EH (cell line): Measurements from ENCODE around the gene MED15.
"Not testable (repeated sequence)": the region's sequence is repeated elsewhere in the genome, so short reads cannot be mapped to it uniquely, and the experiment has no call there.

Source experiments
- DNase-seq: peaks from one replicate; pipeline ENCODE4 v3.0.0-alpha.2; 2015; ENCODE audit warnings: low read depth

MED15 gene, protein sequence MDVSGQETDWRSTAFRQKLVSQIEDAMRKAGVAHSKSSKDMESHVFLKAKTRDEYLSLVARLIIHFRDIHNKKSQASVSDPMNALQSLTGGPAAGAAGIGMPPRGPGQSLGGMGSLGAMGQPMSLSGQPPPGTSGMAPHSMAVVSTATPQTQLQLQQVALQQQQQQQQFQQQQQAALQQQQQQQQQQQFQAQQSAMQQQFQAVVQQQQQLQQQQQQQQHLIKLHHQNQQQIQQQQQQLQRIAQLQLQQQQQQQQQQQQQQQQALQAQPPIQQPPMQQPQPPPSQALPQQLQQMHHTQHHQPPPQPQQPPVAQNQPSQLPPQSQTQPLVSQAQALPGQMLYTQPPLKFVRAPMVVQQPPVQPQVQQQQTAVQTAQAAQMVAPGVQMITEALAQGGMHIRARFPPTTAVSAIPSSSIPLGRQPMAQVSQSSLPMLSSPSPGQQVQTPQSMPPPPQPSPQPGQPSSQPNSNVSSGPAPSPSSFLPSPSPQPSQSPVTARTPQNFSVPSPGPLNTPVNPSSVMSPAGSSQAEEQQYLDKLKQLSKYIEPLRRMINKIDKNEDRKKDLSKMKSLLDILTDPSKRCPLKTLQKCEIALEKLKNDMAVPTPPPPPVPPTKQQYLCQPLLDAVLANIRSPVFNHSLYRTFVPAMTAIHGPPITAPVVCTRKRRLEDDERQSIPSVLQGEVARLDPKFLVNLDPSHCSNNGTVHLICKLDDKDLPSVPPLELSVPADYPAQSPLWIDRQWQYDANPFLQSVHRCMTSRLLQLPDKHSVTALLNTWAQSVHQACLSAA

GRCh38 chr22:20507253-20508066 is at the start of gene MED15:
TSS of gene MED15 (plus strand) at chr22:20507610. CDS start at chr22:20507679, 69 bp downstream.
- DNase-seq = peak; percentile 91

DNA sequence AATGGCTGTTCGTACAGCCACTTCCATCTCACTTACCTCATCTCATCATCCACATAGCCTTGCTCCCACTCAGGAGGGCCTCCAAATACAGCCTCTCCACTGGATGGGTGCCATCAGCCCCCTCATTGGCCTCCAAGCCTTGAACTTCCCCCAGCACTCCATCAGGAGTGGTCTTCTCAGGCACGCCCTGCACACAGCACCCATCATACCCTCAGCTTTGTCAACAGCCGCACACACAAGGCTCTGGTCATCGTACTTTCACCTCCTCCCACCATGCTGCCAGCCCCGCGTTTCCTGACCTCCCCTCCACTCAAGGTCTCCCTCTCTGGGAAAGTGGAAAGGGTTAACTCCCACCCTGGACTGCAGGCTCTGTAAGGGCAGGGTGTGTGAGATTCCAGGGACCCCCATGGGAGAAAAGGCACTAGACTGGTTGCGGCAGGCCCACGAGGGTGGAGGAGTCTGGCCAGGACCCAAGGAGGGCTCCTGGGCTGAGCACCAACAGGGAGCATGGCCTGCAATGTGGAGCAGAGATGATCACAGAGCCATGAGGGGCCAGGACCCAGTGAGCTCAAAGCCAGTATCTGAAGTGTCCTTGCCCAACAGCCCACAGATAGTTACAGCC is 48.8 kb upstream of the MED15 start:
- DNase-seq = no peak

GRCh38 chr22:20459152-20459542 is 48.3 kb upstream of the MED15 start:
- DNase-seq = no peak

- no peak for DNase-seq
These were observed 47.5 kb upstream of the MED15 start for GRCh38 chr22:20459862-20460261.

- no peak for DNase-seq
These were observed 43.9 kb upstream of the MED15 start for GRCh38 chr22:20463324-20464095.

- DNase-seq = no peak
These were observed 43.3 kb upstream of the MED15 start for GRCh38 chr22:20464096-20464614.

- DNase-seq = no peak
These were observed 42.3 kb upstream of the MED15 start for GRCh38 chr22:20464912-20465758.

GRCh38 chr22:20465759-20466077 is 41.7 kb upstream of the MED15 start:
- no peak for DNase-seq

DNA sequence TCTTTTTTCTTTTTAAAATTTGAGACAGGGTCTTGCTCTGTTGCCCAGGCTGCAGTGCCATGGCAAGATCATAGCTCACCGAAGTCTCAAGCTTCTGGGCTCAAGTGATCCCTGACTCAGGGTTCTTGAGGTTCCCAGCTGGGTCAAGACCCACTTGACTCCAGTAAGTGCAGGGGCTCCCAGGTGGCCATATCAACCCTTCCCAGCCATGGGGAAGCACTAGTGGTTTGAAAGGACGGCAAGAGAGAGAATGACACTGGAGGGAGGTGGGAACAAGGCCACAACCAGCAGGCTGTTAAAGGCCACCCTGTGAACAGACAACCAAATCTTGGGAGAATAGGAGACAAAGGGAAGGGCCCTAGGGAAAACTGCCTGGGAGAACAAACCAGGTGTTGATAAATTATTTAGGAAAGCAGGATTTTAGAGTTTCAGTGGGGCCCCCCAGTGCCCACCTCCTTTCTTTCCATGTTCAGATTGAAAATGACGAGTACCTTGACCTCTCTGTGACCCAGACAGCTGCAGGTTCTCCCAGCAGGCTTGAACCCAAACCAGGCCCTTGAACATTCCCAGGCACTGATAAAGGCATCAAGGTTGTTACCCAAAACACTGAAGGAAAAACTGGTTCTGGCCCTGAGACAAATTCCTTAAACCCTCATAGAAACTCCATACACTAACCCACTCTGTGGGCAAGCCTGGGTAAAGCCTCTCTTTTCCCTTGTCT is 40.6 kb upstream of the MED15 start:
- no peak for DNase-seq

DNA sequence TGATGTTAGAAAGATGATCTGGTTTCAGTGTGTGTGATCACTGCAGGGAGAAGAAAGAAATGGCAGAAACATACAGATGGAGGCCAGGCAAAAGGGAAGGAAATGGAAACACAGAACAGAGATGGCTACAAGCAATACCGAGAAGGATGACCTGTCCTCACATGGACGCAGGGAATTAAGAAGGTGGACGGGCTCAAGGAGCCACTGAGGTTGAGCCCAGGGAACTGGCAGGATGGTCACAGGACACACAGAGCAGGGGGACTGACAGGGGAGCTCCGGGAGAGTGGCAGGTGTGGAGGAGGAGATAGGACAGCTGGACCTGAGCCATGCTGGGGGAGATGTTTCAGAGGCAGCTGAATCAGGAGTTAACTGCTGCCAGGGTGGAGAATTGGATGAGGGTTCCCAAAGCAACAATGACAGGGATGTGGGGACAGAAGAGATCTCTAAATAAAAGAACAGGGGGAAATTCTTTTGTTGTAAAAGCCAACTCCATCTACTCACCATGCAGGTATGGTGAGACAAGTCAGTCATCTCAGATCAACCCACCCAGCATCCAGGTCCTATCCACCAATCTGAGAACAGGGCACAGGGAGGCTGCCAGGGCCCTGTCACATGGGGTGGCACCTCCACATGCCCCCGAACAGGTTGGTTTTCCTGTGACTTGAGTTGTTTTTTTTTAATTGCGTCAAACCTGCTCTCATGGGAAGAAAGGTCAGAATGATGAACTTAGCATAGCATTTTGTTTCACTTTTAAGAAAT is 38.1 kb upstream of the MED15 start:
- no peak for DNase-seq

GRCh38 chr22:20470525-20470924 is 36.9 kb upstream of the MED15 start:
- DNase-seq = not testable (repeated sequence)

GRCh38 chr22:20471126-20471833 is 36.1 kb upstream of the MED15 start:
- DNase-seq = no peak

GRCh38 chr22:20472629-20473442 is 34.6 kb upstream of the MED15 start:
- DNase-seq = no peak

GRCh38 chr22:20475115-20475436 is 32.3 kb upstream of the MED15 start:
- no peak for DNase-seq

- DNase-seq = not testable (repeated sequence)
These were observed 31.8 kb upstream of the MED15 start for GRCh38 chr22:20475569-20475968.

DNA sequence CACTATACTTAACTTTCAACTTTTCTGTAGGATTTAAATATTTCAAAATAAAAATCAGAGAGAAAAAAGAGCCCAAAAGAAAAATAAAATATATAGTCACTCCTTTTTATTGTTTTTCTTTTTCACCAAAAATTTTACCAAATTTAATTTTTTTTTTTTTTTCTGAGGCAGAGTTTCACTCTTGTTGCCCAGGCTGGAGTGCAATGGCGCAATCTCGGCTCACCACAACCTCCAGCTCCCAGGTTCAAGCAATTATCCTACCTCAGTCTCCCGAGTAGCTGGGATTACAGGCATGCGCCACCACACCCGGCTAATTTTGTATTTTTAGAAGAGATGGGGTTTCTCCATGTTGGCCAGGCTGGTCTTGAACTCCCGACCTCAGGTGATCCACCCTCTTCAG is 29.4 kb upstream of the MED15 start:
- DNase-seq = not testable (repeated sequence)

DNA sequence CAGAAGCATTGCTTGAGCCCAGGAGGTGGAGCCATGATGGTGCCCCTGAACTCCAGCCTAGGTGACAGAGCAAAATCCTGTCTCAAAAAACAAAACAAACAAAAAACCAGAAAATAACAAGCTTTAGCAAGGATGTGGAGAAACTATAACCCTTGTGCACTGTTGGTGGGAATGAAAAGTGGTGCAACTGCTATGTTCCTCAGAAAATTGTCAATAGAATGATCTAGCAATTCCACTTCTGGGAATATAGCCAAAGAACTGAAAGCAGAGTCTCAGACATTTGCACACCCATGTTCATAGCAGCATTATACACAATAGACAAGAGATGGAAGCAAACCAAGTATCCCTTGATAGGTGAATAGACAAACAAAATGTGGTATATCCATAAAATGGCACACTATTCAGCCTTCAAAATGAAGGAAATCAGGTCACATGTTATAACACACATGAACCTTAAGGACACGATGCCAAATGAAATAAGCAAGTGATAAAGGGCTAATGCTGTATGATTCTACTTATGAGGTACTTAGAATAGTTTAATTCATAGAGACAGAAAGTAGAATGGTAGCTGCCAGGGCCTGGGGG is 27.7 kb upstream of the MED15 start:
- peak; percentile 13 for DNase-seq
